ENCODE data around the gene LRRC36.
"Not testable (repeated sequence)": the region's sequence is repeated elsewhere in the genome, so short reads cannot be mapped to it uniquely, and the experiment has no call there.

The LRRC36 gene

DNA sequence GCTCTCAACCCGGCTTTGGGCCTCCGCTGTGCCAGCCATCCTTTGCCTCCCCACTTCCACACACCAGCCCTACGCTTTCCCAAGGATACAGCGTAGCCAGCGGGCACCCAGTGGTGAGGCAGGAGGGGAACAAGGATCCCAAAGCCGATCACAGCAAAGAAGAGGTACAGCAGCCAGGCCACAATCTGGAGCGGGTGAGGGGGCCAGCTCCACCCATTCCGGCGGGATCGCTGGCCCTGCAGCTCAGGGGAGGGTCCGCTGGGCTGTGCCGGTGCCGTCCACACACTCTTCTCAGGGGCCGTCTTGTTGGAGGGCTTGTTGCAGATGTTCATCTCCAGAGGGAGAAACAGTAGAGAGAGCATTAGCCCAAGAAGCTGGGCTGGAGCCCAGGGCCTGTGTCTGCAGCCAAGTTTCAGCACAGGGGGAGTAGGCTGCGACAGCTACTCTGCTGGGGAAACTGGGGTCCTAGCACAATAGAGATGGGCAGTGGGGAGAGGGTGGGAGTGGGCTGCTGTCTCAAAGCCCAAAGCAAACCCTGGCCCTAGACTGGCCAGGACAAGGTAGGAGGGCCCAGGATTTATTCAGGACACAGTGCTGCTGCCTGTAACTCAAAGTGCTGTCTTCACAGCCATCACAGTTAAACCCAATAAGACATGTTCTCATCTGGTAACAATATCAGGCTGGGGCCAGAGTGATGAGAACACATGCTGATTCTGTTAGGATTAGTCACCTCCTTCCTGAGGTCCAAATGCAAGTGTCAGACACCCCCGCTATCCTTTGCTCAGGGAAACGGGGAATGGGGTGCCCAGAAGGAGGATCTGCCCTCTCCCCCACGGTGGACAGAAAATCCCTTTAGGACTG, 79.7 kb downstream of the LRRC36 start:
- FAIRE-seq, result no peak

- no peak for FAIRE-seq
These were observed 80.7 kb downstream of the LRRC36 start for GRCh38 chr16:67407176-67407787.

DNA sequence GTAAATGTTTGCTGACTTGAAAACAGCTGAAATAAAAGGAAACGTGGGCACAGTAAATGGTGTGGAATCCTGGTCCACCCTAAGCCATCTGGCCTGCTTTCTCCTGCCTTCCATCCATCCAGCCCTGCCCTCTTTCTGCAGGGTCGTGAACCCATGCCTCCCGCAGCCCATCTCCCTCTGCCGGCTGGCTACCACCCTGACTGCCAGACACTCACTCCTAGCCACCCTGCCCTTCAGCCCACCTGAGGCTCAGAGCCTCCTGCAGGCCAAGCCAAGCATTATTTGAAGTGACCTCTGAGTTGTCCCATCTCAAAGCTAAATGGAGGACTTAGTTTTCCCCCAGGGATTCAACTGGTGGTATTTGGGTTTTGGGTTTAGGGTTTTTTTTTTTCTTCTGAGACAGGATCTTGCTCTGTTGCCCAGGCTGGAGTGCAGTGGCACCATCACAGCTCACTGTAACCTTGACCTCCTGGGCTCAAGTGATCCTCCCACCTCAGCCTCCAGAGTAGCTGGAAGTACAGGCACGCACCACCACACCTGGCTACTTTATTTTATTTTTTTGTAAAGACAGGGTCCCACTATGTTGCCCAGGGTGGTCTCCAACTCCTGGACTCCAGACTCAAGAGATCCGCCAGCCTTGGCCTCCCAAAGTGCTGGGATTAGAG, 81.3 kb downstream of the LRRC36 start:
- FAIRE-seq, result no peak

DNA sequence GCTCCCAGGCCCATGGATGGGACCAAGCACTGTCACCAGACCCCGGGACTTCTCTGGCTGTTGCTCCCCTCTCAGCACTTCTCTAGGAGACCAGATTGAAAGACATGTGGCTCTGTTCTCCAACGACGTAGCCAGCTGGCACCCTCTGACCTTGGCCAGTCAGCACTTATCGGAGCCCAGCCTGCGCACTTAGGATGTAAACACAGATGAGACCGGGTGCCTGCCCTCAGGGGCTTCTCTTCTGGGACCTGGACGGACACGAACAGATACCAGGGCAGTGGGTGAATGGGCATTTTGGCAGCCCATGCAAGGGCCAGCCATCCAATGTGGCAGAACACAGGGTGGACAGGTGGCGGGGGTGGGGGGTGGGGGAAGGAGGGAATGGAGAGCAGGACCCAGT, 83.0 kb downstream of the LRRC36 start:
- no peak for FAIRE-seq

GRCh38 chr16:67411339-67411738, 84.7 kb downstream of the LRRC36 start:
- no peak for FAIRE-seq

- FAIRE-seq, result no peak
These were observed 85.7 kb downstream of the LRRC36 start for GRCh38 chr16:67412294-67412693.

GRCh38 chr16:67413978-67414911, 87.6 kb downstream of the LRRC36 start:
- FAIRE-seq, result no peak

- FAIRE-seq, result not testable (repeated sequence)
These were observed 88.8 kb downstream of the LRRC36 start for GRCh38 chr16:67415421-67415820.

GRCh38 chr16:67415872-67416793, 89.5 kb downstream of the LRRC36 start, which contains the start of gene ZDHHC1:
Gene ZDHHC1 (minus strand): TSS chr16:67416477. CDS start chr16:67407775, 8,702 bp downstream.
- no peak for FAIRE-seq

DNA sequence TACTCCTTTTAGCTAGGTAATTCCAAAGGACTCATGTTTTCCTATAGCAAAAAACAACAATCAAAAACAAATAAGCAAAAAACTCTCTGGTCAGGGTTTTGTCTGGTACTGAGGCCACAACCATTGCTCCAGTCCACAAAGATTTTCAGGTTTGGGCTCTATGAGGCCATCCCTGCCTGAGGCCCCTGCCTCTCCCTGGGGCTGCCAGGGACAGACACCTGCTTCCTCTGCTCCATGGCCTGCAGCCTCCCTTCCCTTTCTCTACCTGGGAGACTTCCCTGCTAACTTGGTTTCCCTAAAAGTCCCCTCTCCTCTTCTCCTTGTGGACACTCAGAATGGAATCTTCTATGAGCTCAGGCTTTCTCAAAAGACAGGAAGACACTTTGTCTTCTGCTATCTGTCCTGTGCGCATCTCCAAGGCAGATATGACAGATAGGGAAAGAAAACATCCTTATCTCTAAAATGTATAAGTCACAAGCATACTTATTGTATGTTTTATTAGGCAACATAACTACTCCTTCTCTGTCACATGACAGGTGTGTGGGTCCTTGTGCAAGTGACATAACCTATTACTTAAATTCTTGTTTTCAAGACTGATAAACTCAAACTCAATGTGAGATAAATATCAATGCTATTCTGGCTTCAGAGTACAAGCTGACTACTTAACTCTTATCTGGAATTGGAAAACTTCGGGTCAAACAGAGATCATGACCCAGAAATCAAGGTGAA, 90.9 kb downstream of the LRRC36 start:
- no peak for FAIRE-seq

DNA sequence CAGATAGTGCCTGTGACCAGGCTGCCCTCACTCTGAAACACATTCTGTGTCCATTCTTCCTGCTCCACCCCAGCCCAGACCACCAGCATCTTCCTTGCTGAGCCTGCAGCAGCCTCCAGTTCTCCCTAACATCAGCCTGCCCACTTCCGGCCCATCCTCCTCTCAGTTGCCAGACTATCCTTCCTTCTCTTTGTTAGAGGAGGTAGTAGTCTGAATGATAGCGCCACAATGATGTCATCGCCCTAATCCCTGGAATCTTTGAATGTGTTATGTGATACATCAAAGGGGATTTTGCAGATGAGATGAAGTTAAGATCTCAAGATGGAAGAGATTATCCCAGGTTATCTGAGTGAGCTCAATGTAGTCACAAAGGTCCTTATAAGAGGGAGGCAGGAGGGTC, 92.9 kb downstream of the LRRC36 start:
- no peak for FAIRE-seq

DNA sequence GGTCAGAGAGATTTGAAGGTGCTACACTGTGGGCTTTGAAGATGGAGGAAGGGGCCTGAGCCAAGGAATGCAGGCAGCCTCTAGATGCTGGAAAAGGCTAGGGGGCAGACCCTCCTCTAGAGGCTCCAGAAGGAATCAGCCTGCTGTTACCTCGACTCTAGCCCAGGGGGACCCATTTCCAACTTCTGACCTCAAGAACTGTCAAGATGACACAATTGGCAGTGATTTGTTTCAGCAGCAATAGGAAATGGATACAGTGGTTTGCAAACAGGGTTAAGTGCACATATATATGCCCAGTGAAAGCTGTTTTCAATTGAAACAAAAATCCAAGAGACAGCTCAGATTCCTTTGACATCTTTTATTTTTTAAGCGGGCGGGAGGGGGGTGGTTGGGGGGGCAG, 93.3 kb downstream of the LRRC36 start:
- FAIRE-seq, result no peak

DNA sequence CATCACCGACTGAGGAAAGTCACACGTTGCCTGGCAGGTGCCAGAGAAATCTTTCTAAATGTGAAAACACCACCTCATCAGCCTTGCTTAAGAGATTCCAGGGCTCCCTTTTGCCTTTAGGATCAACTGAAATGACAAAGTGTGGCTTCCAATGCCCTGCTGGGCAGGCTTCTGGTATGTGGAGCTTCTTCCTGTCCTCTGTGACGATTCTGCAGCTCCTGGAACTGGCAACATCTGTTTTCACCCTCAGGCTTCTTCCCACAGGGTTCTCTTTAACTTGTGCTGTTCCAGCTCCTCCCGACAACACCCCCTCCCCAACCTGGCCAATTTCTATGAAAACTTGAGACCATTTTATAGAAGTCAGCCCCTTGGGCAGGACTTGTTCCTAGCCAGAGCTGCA, 94.4 kb downstream of the LRRC36 start:
- no peak for FAIRE-seq

GRCh38 chr16:67423015-67423414, 96.4 kb downstream of the LRRC36 start:
- no peak for FAIRE-seq

GRCh38 chr16:67423611-67424260, 97.1 kb downstream of the LRRC36 start:
- FAIRE-seq, result no peak

DNA sequence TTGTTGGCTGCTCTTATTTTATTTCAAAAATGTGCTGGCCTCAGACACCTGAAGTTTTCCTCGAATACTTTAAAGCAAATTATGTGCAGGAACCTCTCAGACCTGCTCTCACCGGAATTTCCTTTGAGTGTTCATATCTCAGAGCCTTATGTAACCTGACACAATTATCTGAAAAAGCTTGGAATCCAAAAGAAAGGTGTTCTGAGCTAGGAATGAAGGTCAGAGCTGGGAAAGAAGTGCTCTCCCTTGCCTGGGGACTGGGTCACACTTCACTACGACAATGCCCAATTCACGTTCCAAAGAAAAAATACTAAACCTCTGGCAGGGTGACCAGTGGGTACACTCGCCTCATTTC, 97.6 kb downstream of the LRRC36 start:
- no peak for FAIRE-seq

DNA sequence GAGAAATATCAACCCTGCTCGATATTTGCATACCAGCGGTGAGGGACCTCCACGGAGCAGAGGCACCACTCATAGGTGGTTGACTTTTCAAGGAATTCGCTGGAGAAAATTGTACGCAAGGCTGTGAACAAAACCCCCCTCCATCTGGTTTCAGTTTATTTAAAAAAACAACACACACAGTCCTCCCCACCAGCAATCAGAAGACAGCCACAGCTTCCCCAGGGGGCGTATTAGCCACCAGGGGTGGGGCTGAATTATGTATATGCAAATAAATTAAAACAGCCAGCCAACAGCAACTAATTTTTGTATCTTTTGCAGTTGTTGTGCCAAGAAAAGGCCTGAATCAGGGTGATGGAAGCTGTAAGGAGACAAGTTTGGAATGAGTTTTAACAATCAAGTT, 98.4 kb downstream of the LRRC36 start:
- no peak for FAIRE-seq

DNA sequence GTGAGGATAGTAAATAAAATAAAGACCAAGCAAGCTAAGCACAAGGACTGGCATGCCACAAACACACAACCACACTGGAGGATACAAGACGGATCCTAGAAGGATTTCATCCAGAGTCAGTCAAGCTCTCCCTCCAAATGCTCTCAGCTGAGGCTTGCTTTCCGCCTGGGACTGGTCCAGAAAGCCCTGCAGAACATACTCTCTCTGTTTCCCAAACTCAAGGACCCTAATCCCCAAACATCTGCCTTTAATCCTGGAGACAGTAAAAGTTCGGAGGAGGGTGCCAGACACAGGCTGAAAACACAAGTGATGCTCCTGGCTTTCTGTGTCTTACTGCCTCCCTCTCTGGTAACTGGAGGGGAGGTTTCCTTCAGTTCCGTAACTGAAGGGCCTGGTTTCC, 99.0 kb downstream of the LRRC36 start:
- no peak for FAIRE-seq

- no peak for FAIRE-seq
These were observed 99.4 kb downstream of the LRRC36 start for GRCh38 chr16:67426022-67426421.

DNA sequence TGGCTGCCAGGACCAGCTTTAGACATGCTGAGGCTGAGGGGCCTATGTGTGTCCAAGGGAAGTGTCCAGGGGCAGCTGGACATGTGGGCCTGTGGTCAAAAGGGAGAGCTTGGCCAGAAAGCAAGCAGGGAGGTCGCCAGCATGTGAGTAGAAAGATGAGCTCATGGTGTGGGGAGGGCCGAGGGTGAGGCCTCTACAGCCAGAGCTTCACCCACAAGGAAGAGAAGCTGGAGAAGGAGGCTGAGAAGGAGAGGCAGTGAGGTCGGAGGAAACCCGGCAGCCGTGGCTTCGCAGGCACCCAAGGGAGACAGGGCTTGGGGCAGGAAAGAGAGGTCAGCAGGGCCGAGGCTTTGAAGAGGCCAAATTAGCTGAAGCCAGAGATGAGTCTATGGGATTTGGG, 100.3 kb downstream of the LRRC36 start:
- FAIRE-seq, result no peak
